Activated CD8-positive, alpha-beta T cell treated with anti-CD3 and anti-CD28 coated beads for 36 hours (primary cell): Measurements from ENCODE around the gene LPCAT1. TPM values are rescaled to one million over a fixed set of nuclear protein-coding genes. Genes with fewer than 3 reads are reported as not detected.
A peak's percentile ranks its signal among the peaks of the same experiment; 100 is the strongest.

Experiments
- ATAC-seq: fragments of 200-7000 bp; cut with Tn5 transposase; one replicate; pipeline ENCODE4 v1.10.0; 2021; ENCODE audit warnings: mild to moderate bottlenecking, moderate library complexity
- CTCF ChIA-PET: fragments of 350-600 bp; sonication (Branson Sonifier 250); formaldehyde crosslinking; loops from one replicate; lab custom pipeline; 2021; ENCODE audit warnings: antibody characterized with exemption; lab: Charles Lee
- POLR2A ChIA-PET: fragments of 350-600 bp; sonication (Branson Sonifier 250); formaldehyde crosslinking; loops from one replicate; lab custom pipeline; 2021; ENCODE audit warnings: antibody characterized with exemption; lab: Charles Lee
- DNase-seq: peaks from one replicate; pipeline ENCODE4 v3.0.0-alpha.2; 2020
- H3K27ac Mint-ChIP-seq: one replicate; pipeline ENCODE4 v1.8.0; 2021; ENCODE audit warnings: mild to moderate bottlenecking, mixed read lengths
- H3K27me3 Mint-ChIP-seq: one replicate; pipeline ENCODE4 v1.8.0; 2021; ENCODE audit warnings: mixed read lengths
- H3K36me3 Mint-ChIP-seq: one replicate; pipeline ENCODE4 v1.8.0; 2021; ENCODE audit warnings: low read depth, mixed read lengths
- H3K4me1 Mint-ChIP-seq: one replicate; pipeline ENCODE4 v1.8.0; 2021; ENCODE audit warnings: low read depth, mixed read lengths
- H3K4me3 Mint-ChIP-seq: one replicate; pipeline ENCODE4 v1.8.0; 2021; ENCODE audit warnings: mild to moderate bottlenecking, moderate library complexity, mixed read lengths
- H3K9me3 Mint-ChIP-seq: one replicate; pipeline ENCODE4 v1.8.0; 2021; ENCODE audit warnings: mixed read lengths
- CTCF ChIP-seq: fragments of 200-600 bp; IDR thresholded peaks from one replicate; pipeline ENCODE4 v1.8.0; 2022; ENCODE audit warnings: antibody characterized with exemption, mild to moderate bottlenecking
- intact Hi-C: fragments of 100-400 bp; cut with micrococcal nuclease; formaldehyde crosslinking; loops from one replicate; pipeline ENCODE4 v1.10.0; 2022
- total RNA-seq, 2 experiments: library from RNA; stranded (reverse); gene quantifications; one replicate each; pipeline ENCODE4 v1.2.3, GENCODE V29; 2021

The LPCAT1 gene
- total RNA-seq, 2 experiments from 2014 or later: 37.2 to 43.6 TPM

- DNase-seq (no peak), ATAC-seq (no peak)
- intact Hi-C loops: no loop called here
- Mint-ChIP-seq H3K27ac (no peak overlapping the region), H3K27me3 (no peaks in the 10 kb centered on the region), H3K36me3 (peaks cover 22% of the 10 kb centered on the region), H3K9me3 (no peaks in the 10 kb centered on the region), H3K4me1 (no peaks in the 10 kb centered on the region), H3K4me3 (no peak overlapping the region)
- ChIA-PET POLR2A (no interaction called here), CTCF (no interaction called here)
- no peak for TF ChIP-seq CTCF
These were observed 51.5 kb downstream of the LPCAT1 start for GRCh38 chr5:1471997-1472963.

DNA sequence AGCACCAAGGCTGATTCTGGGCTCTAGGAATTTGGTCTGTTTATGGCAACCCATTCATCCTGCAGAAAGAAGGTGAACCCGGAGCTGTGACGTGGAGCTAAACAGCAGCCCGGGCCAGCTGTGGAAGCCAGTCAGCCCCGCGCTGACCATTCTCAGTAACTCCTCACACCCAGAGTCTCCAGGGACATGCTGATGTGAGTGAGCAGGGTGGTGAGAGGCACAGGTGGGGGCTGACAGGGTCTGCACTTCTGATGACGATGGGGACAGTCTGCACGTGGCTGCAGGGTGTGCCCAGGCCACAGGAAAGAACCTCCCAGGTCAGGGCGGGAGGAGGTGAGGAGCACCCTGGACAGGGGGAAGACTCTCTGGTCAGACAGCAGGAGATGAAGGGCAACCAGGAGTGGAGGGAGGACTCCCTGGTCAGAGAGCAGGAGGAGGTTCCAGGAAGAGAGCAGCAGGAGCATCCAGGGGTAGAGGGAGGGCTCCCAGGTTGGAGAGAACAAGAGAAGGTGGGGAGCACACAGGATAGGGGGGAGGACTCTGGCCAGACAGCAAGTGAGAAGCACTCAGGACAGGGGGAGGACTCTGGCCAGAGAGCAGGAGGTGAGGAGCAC lies 52.4 kb downstream of the LPCAT1 start:
- Mint-ChIP-seq H3K36me3 (peaks cover 25% of the 10 kb centered on the region), H3K27me3 (no peaks in the 10 kb centered on the region), H3K9me3 (no peaks in the 10 kb centered on the region), H3K4me1 (no peaks in the 10 kb centered on the region), H3K4me3 (no peak overlapping the region), H3K27ac (no peak overlapping the region)
- intact Hi-C loops: no loop called here
- CTCF ChIA-PET: no interaction called here
- DNase-seq (no peak), ATAC-seq (no peak)
- POLR2A ChIA-PET: no interaction called here
- no peak for TF ChIP-seq CTCF

- H3K4me3 Mint-ChIP-seq: no peak overlapping the region
- ChIA-PET POLR2A (no interaction called here), CTCF (interaction anchor here (0.9 kb wide), 1 partner anchor 9 kb away, joined by 3 read pairs; no protein-coding TSS in a partner anchor)
- ATAC-seq (no peak), DNase-seq (no peak)
- no peak for TF ChIP-seq CTCF
- intact Hi-C loops: no loop called here
- peak overlapping the region; percentile 38 for H3K27ac Mint-ChIP-seq
- no peaks in the 10 kb centered on the region for H3K27me3 Mint-ChIP-seq
- H3K36me3 Mint-ChIP-seq: peaks cover 31% of the 10 kb centered on the region
- no peaks in the 10 kb centered on the region for H3K9me3 Mint-ChIP-seq
- no peaks in the 10 kb centered on the region for H3K4me1 Mint-ChIP-seq
These were observed 53.0 kb downstream of the LPCAT1 start for GRCh38 chr5:1470762-1471211.

DNA sequence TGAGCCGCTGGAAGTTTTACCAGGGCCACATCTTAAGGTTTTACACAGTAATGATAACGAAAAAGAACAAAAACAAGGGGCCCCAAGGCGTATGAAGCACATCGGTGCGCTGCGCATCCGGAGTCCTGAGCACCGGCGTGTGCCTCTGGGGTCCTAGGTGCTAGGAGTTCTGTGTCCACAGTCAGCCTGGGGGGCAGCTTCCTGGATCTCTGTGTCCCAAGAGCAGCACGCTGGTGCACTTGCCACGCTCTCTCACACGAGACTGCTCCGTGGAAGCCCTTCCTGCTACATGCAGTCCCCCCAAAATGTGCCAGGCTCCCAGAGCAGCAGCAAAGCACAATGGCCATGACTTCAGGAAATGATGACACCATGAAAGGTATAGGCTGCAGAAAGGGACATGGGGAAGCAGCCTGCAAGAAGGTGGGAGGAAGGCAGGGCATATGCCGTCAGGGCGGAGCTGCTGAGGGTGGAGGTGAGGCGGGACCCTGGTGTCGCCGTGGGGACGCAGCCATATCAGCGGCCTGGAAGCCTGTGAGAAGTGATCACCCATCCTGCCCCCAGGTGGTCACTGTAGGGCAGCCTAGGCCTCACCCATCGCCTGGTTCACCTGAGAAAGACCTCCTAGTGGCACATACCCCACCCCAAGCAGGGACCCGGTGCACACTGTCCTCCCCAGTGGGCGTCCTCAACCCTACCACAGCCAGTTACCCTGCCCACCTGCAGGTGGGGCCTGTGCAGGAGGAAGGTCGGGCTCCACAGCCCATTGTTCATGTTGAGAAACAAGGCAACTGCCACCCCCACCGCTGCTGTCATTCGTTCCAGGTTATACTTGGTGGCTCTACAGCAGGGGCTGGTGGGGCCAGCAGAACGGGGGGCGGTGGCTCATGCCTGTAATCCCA lies 54.9 kb downstream of the LPCAT1 start:
- ATAC-seq (no peak), DNase-seq (no peak)
- no peak overlapping the region for H3K27ac Mint-ChIP-seq
- ChIA-PET POLR2A (interaction anchor here (0.6 kb wide), 1 partner anchor 9 kb away, joined by 3 read pairs; no protein-coding TSS in a partner anchor), CTCF (interaction anchor here (0.8 to 0.9 kb wide), 2 partner anchors 19 to 122 kb away, joined by 3 to 6 read pairs; no protein-coding TSS in a partner anchor)
- no peaks in the 10 kb centered on the region for H3K27me3 Mint-ChIP-seq
- peak; percentile 16 for TF ChIP-seq CTCF
- intact Hi-C loops: no loop called here
- no peak overlapping the region for H3K4me3 Mint-ChIP-seq
- no peaks in the 10 kb centered on the region for H3K4me1 Mint-ChIP-seq
- H3K9me3 Mint-ChIP-seq: peaks cover 4% of the 10 kb centered on the region
- H3K36me3 Mint-ChIP-seq: peaks cover 46% of the 10 kb centered on the region
